ENCODE measurements around the gene CDK18. TPM values are rescaled to one million over a fixed set of nuclear protein-coding genes. Genes with fewer than 3 reads are reported as not detected.

Gene CDK18
- total RNA-seq, 1 experiment from 2014 or later: 38.5 TPM

DNA sequence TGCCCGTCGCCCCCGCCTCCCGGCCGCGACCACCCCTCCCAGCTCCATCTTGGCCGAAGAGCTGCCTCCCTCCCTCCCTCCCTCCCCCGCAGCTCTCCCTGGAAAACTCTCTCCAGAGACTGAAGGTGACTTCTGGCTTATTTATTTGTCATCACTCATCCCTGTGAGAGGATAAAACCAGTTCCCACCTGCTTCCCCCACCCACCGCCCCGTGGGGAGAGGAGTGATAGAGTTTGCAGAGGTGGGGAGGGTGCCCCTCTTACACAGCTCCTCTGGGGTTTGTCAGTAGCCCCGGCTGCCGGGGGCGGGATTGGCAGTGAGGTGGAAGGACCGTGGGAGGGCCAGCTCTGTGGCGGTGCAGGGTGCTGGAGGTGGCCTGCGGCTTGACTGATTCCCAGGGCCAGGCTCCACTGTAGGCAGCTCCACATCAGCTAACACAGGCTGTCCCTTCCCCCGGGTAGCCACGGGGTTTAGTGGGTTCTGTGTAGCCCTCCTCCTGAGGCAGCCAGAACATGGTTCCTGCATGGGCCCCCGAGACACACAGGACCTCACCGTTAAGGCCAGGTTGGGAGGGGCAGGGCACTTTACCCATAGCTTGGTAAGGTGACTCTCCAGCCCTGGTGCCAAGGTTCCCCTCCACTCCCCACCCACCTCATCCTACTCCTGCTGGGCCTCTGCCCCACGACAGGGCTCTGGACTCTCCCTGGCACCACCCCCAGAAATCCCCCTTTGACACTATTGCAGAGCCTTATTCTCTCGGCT lies 65.1 kb downstream of the CDK18 start:
- Histone ChIP-seq H3K23ac (ENCODE audit: insufficient read length, low read depth, low read length) (no peak overlapping the region), H2BK15ac (ENCODE audit: low read depth, low read length) (no peak overlapping the region), H3K27me3 (ENCODE audit: insufficient read depth, low read length) (peaks cover 21% of the 10 kb centered on the region; the same call in 1 of the 2 replicates), H3K23me2 (ENCODE audit: insufficient read length, low read depth, low read length, poor library complexity, severe bottlenecking) (peaks cover 3% of the 10 kb centered on the region), H2BK12ac (ENCODE audit: insufficient read length, low read depth, low read length) (no peak overlapping the region), H3T11ph (ENCODE audit: low read length) (no peak overlapping the region), H2AK5ac (ENCODE audit: insufficient read length, low read length) (no peak overlapping the region), H2BK120ac (ENCODE audit: low read depth, low read length, poor library complexity, severe bottlenecking) (no peak overlapping the region), H4K8ac (replicated peaks; ENCODE audit: insufficient read length, low read depth, low read length) (no peak overlapping the region), H3K56ac (ENCODE audit: insufficient read length, low read depth, low read length) (no peak overlapping the region), H3K4me1 (ENCODE audit: insufficient read depth, low read length) (no peaks in the 10 kb centered on the region), H3K9ac (ENCODE audit: extremely low read depth, insufficient read length, low read length) (no peak overlapping the region), H4K91ac (ENCODE audit: insufficient read length, low read depth, low read length) (no peak overlapping the region), H3K27ac (ENCODE audit: insufficient read length, low read depth, low read length) (no peak overlapping the region), H2BK20ac (ENCODE audit: low read depth, low read length, poor library complexity, severe bottlenecking) (no peak overlapping the region), H2AFZ (ENCODE audit: low read length) (no peak overlapping the region), H3K14ac (ENCODE audit: insufficient read depth, low read length) (no peak overlapping the region), H3K4me2 (ENCODE audit: insufficient read depth, insufficient read length, low read length) (peak overlapping the region; percentile 85), H3K4ac (ENCODE audit: low read depth, low read length) (no peak overlapping the region), H3K79me2 (ENCODE audit: insufficient read depth, low read length) (no peaks in the 10 kb centered on the region), H3K9me3 (ENCODE audit: control insufficient read depth, low read depth, low read length) (no peaks in the 10 kb centered on the region), H4K5ac (ENCODE audit: insufficient read length, low read depth, low read length) (no peak overlapping the region), H2BK5ac (ENCODE audit: insufficient read length, low read length) (no peak overlapping the region), H4K20me1 (ENCODE audit: control insufficient read depth, insufficient read depth, insufficient read length) (no peaks in the 10 kb centered on the region), H3K79me1 (ENCODE audit: insufficient read depth, low read depth, low read length, poor library complexity, severe bottlenecking) (no peaks in the 10 kb centered on the region), H3K18ac (ENCODE audit: insufficient read length, low read depth, low read length) (no peak overlapping the region)
- no CpG with 5 or more reads among the region's 22 CpGs for WGBS (ENCODE audit: extremely low coverage, insufficient read length, low lambda C conversion rate)
- Mint-ChIP-seq H3K27me3 (ENCODE audit: low read depth) (peaks cover 86% of the 10 kb centered on the region), H3K27ac (no peak overlapping the region), H3K4me1 (peaks cover 17 to 24% of the 10 kb centered on the region in 2 experiments), H3K36me3 (ENCODE audit: insufficient read depth in 1 of 3, low read depth in 3 of 3) (no peaks in the 10 kb centered on the region; a peak in 1 of 7 replicates), H3K4me3 (peak overlapping the region; percentile 50 to 77), H3K9me3 (no peaks in the 10 kb centered on the region)
- DNase-seq: no peak
- TF ChIP-seq, protein P1, sequence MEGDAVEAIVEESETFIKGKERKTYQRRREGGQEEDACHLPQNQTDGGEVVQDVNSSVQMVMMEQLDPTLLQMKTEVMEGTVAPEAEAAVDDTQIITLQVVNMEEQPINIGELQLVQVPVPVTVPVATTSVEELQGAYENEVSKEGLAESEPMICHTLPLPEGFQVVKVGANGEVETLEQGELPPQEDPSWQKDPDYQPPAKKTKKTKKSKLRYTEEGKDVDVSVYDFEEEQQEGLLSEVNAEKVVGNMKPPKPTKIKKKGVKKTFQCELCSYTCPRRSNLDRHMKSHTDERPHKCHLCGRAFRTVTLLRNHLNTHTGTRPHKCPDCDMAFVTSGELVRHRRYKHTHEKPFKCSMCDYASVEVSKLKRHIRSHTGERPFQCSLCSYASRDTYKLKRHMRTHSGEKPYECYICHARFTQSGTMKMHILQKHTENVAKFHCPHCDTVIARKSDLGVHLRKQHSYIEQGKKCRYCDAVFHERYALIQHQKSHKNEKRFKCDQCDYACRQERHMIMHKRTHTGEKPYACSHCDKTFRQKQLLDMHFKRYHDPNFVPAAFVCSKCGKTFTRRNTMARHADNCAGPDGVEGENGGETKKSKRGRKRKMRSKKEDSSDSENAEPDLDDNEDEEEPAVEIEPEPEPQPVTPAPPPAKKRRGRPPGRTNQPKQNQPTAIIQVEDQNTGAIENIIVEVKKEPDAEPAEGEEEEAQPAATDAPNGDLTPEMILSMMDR (conservative IDR thresholded peaks at IDR 0.05): no peak
